ENCODE results near the gene GALM. TPM values are rescaled to one million over a fixed set of nuclear protein-coding genes. Genes with fewer than 3 reads are reported as not detected.

GALM gene
- total and polyA plus RNA-seq, 2 of the 8 experiments (the other 6 are each of a cell fraction or from before 2014, with no cell fraction given) = 9.9 to 13.1 TPM

DNA sequence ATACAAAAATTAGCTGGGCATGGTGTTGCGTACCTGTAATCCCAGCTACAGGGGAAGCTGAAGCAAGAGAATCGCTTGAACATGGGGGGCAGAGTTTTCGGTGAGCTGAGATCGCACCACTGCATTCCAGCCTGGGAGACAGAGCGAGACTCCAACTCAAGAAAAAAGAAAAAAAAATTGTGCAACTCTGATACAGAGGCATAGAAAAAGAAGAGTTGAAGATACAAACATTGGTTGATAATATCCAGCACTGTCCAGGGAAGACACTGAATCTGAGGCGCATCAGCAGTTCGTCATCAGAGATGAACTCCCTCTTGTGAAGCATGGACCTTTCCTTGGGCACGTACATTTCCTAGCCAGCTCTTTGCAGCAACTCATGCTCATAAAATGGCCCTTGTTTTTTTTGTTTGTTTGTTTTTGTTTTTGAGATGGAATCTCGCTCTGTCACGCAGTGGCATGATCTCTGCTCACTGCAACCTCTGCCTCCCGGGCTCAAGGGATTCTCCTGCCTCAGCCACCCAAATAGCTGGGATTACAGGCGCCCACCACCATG lies 16.7 kb upstream of the GALM start:
- CTCF ChIA-PET (ENCODE audit: partially characterized antibody) = interaction anchor here (0.7 to 1.8 kb wide), 3 partner anchors 68 to 177 kb away, joined by 4 read pairs; no protein-coding TSS in a partner anchor
- no peak overlapping the region for H3K9ac ChIP-seq (replicated peaks in 1 of 4; ENCODE audit: extremely low read depth in 1 of 4, low read depth in 3 of 4, low read length in 3 of 4)

More for the DNA sequence above, 16.7 kb upstream of the GALM start:
- Histone ChIP-seq H2BK12ac (ENCODE audit: low read depth, low read length) (no peak overlapping the region), H3K79me2 (ENCODE audit: control insufficient read depth in 1 of 2, insufficient read depth in 2 of 2, low read length in 2 of 2) (no peaks in the 10 kb centered on the region), H3K4me1 (replicated peaks in 1 of 4; ENCODE audit: control insufficient read depth in 3 of 4, insufficient read depth in 4 of 4, low read length in 3 of 4) (no peaks in the 10 kb centered on the region), H2AFZ (ENCODE audit: low read length) (no peak overlapping the region), H3K36me3 (ENCODE audit: control insufficient read depth in 2 of 4, insufficient read depth in 4 of 4, low read length in 3 of 4) (no peaks in the 10 kb centered on the region), H2BK5ac (ENCODE audit: low read depth, low read length) (no peak overlapping the region), H3K23ac (ENCODE audit: insufficient read length) (no peak overlapping the region), H3K56ac (replicated peaks; ENCODE audit: insufficient read length, low read depth, low read length) (no peak overlapping the region), H3K9me3 (ENCODE audit: insufficient read depth in 2 of 2, low read depth in 1 of 2, low read length in 1 of 2) (no peaks in the 10 kb centered on the region), H3K79me1 (ENCODE audit: low read depth, low read length) (no peaks in the 10 kb centered on the region), H3K18ac (ENCODE audit: extremely low read depth, low read length) (no peak overlapping the region), H4K5ac (ENCODE audit: insufficient read length, low read depth, low read length) (no peak overlapping the region), H3K23me2 (ENCODE audit: low read depth, low read length) (no peaks in the 10 kb centered on the region), H3K4me2 (ENCODE audit: insufficient read depth in 1 of 2, low read depth in 2 of 2, low read length in 2 of 2) (no peak overlapping the region), H3K4me3 (ENCODE audit: extremely low read depth in 1 of 4, insufficient read depth in 2 of 4, low read depth in 3 of 4, low read length in 4 of 4) (no peak overlapping the region), H3K27me3 (replicated peaks in 1 of 4; ENCODE audit: control insufficient read depth in 3 of 4, extremely low read depth in 1 of 4, insufficient read depth in 3 of 4, low read length in 3 of 4) (no peaks in the 10 kb centered on the region), H2AK5ac (ENCODE audit: low read depth, low read length) (no peak overlapping the region), H2BK20ac (ENCODE audit: low read length) (no peak overlapping the region), H4K91ac (replicated peaks; ENCODE audit: insufficient read length, low read length) (no peak overlapping the region), H3K27ac (ENCODE audit: low read depth, low read length) (no peak overlapping the region), H2BK15ac (ENCODE audit: low read length) (no peak overlapping the region), H3K4ac (replicated peaks; ENCODE audit: insufficient read length, low read depth, low read length) (no peak overlapping the region), H4K20me1 (replicated peaks in 1 of 2; ENCODE audit: control insufficient read depth in 1 of 2, insufficient read depth in 2 of 2, low read length in 2 of 2) (no peaks in the 10 kb centered on the region), H2BK120ac (replicated peaks; ENCODE audit: low read depth, low read length) (no peak overlapping the region), H4K8ac (ENCODE audit: extremely low read depth, insufficient read depth, low read length) (no peak overlapping the region), H3K14ac (ENCODE audit: insufficient read length) (no peak overlapping the region)
- DNase-seq (ENCODE audit: low read depth in 1 of 2, low spot score in 2 of 2) (no peak), FAIRE-seq (no peak)
- 92% methylated on average over 12 of the region's 12 CpGs; no CpG with 5 or more reads in 1 of the 2 experiments for WGBS, 2 experiments (ENCODE audit: extremely low coverage in 1 of 2, insufficient coverage in 1 of 2, insufficient read length in 1 of 2, insufficient replicate concordance in 2 of 2, low coverage in 1 of 2, low lambda C conversion rate in 2 of 2, missing lambda C conversion rate in 1 of 2)
- no peak for TF ChIP-seq TBP (IDR thresholded peaks at IDR 0.05; ENCODE audit: low read depth, low read length)
- TF ChIP-seq POU5F1 (IDR thresholded peaks at IDR 0.05; ENCODE audit: low read depth, low read length) = no peak
- no peak for TF ChIP-seq TAF7 (optimal IDR thresholded peaks at IDR 0.05; ENCODE audit: borderline replicate concordance, low read depth, low read length)
- TF ChIP-seq, protein P1, sequence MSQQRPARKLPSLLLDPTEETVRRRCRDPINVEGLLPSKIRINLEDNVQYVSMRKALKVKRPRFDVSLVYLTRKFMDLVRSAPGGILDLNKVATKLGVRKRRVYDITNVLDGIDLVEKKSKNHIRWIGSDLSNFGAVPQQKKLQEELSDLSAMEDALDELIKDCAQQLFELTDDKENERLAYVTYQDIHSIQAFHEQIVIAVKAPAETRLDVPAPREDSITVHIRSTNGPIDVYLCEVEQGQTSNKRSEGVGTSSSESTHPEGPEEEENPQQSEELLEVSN (IDR thresholded peaks at IDR 0.05) = no peak
- no peak for TF ChIP-seq CTBP2 (IDR thresholded peaks at IDR 0.05; ENCODE audit: borderline replicate concordance, insufficient read depth, insufficient read length, low read length)
- TF ChIP-seq TCF12 (IDR thresholded peaks at IDR 0.05; ENCODE audit: low read depth, low read length) = no peak
- TF ChIP-seq BCL11A (IDR thresholded peaks at IDR 0.05; ENCODE audit: low read depth in 2 of 2, low read length in 2 of 2) = no peak
- TF ChIP-seq, protein P2, sequence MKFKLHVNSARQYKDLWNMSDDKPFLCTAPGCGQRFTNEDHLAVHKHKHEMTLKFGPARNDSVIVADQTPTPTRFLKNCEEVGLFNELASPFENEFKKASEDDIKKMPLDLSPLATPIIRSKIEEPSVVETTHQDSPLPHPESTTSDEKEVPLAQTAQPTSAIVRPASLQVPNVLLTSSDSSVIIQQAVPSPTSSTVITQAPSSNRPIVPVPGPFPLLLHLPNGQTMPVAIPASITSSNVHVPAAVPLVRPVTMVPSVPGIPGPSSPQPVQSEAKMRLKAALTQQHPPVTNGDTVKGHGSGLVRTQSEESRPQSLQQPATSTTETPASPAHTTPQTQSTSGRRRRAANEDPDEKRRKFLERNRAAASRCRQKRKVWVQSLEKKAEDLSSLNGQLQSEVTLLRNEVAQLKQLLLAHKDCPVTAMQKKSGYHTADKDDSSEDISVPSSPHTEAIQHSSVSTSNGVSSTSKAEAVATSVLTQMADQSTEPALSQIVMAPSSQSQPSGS (IDR thresholded peaks at IDR 0.05; ENCODE audit: low read length) = no peak
- POLR2A ChIA-PET (ENCODE audit: partially characterized antibody) = interaction anchor here (1.0 to 2.3 kb wide), 2 partner anchors 18 to 102 kb away, joined by 3 to 4 read pairs; partner anchors contain the start of gene SRSF7
